PFSK-1 (cell line): ENCODE data around the gene SMYD1.

ENCODE experiments used
- FOXP2 ChIP-seq: optimal IDR thresholded peaks from 2 replicates; pipeline ENCODE3; 2011; ENCODE audit warnings: borderline replicate concordance, control low read depth, inconsistent platforms; ENCODE audit not compliant: insufficient read depth; ENCODE audit errors: extremely low read length, extremely low read depth
- POLR2AphosphoS5 ChIP-seq: IDR thresholded peaks from 2 replicates; pipeline ENCODE4 v1.6.1; 2012; ENCODE audit warnings: low read depth, mild to moderate bottlenecking, control low read depth, low read length, moderate library complexity
- SIN3A ChIP-seq: IDR thresholded peaks from 2 replicates; pipeline ENCODE4 v1.6.1; 2012; ENCODE audit warnings: mild to moderate bottlenecking, low read length, moderate library complexity, borderline replicate concordance; ENCODE audit not compliant: insufficient read depth
- TAF1 ChIP-seq: IDR thresholded peaks from 2 replicates; pipeline ENCODE4 v1.6.1; 2012; ENCODE audit warnings: low read length, control low read depth, borderline replicate concordance; ENCODE audit not compliant: insufficient read depth
- TF ChIP-seq, protein P1 (sequence below), 2 experiments: IDR thresholded peaks; 2 replicates each; pipeline versions ENCODE4 v1.6.1 to v1.8.0; 2011 to 2012; ENCODE audit warnings: low read depth in 2 of 2, low read length in 2 of 2, control low read depth in 1 of 2, inconsistent platforms in 1 of 2, mild to moderate bottlenecking in 1 of 2, moderate library complexity in 1 of 2; ENCODE audit not compliant: insufficient read depth in 1 of 2

The SMYD1 gene

DNA sequence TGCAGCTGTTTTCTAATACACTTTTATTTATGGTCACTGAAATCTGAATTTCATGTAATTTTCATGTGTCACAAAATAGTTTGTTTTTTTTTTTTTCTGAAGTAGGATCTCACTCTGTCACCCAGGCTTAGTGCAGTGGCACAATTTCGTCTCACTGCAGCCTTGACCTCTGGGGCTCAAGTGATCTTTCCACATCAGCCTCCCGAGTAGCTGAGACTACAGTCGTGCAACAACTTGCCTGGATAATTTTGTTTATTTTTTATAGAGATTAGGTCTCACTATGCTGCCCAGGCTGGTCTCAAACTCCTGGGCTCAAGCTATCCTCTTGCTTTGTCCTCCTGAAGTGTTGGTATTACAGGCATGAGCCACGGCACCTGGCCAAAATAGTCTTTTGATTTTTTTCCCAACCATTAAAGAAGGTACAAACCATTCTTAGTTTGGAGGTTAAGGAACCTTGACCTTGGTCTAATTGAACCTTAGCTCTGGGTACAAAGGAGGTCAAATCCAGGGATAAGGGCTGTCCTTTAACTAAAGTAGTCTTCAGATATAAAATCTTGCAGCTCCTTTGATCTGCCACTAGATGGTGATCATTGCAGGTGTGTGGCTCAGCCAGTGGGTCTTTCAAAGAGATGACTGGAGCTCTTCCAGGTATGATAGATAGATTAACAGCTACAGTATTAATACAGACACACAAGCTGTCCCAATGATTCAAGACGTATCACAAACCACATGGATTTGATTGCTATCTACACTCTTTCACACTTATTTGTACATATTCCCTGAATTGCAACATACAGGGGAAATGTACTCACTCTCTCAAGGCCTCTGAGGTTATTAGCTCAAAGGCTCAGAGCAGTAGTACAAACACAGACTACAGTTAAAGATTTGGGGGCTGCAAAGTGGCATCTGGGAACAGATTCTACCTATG, 7.4 kb upstream of the SMYD1 start:
- TF ChIP-seq, protein P1, sequence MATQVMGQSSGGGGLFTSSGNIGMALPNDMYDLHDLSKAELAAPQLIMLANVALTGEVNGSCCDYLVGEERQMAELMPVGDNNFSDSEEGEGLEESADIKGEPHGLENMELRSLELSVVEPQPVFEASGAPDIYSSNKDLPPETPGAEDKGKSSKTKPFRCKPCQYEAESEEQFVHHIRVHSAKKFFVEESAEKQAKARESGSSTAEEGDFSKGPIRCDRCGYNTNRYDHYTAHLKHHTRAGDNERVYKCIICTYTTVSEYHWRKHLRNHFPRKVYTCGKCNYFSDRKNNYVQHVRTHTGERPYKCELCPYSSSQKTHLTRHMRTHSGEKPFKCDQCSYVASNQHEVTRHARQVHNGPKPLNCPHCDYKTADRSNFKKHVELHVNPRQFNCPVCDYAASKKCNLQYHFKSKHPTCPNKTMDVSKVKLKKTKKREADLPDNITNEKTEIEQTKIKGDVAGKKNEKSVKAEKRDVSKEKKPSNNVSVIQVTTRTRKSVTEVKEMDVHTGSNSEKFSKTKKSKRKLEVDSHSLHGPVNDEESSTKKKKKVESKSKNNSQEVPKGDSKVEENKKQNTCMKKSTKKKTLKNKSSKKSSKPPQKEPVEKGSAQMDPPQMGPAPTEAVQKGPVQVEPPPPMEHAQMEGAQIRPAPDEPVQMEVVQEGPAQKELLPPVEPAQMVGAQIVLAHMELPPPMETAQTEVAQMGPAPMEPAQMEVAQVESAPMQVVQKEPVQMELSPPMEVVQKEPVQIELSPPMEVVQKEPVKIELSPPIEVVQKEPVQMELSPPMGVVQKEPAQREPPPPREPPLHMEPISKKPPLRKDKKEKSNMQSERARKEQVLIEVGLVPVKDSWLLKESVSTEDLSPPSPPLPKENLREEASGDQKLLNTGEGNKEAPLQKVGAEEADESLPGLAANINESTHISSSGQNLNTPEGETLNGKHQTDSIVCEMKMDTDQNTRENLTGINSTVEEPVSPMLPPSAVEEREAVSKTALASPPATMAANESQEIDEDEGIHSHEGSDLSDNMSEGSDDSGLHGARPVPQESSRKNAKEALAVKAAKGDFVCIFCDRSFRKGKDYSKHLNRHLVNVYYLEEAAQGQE (IDR thresholded peaks at IDR 0.05; ENCODE audit: insufficient read depth in 1 of 2, low read depth in 2 of 2, low read length in 2 of 2): no peak
- TF ChIP-seq POLR2AphosphoS5 (no peak), SIN3A (no peak)

DNA sequence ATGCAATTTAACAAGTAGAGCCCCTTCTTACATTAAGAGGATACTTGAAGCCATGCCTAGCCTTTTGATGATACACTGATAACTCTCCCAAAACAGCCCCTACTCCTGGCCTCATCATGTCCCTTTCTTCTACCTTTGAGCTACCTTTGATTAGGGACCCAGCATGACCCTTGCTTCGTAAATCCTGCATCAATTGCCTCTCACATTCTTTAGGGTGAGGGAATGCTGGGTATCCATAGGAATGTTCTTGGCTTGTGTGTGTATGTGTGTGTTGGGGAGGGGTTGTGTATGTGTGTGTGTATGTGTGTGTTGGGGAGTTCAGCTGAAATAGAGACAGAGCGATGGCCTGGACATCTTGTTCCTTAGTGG, 6.7 kb upstream of the SMYD1 start:
- TF ChIP-seq POLR2AphosphoS5 (no peak), FOXP2 (no peak), SIN3A (no peak), TAF1 (no peak)
- TF ChIP-seq, protein P1 (IDR thresholded peaks at IDR 0.05; ENCODE audit: insufficient read depth in 1 of 2, low read depth in 2 of 2, low read length in 2 of 2): no peak

DNA sequence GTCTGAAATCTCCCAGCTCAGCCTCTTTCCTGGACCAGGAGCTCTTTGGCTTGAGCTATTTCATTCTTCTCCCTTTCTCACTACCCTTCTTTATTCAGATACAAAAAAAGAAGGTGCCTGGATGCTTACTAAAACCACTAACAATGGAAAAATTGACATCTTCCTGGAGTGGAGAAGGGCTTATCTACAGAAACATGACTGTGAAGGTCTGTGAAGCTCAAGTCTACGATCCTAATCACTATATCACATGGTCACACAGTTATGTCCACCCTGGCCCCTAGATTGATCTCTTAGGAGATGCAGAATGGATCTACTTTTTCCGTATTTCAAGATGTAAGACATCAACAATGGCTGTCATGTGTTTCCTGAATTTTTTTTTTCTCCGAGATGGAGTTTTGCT, 6.3 kb upstream of the SMYD1 start:
- TF ChIP-seq SIN3A (no peak), FOXP2 (no peak), TAF1 (no peak), POLR2AphosphoS5 (no peak)
- TF ChIP-seq, protein P1 (IDR thresholded peaks at IDR 0.05; ENCODE audit: insufficient read depth in 1 of 2, low read depth in 2 of 2, low read length in 2 of 2): no peak

DNA sequence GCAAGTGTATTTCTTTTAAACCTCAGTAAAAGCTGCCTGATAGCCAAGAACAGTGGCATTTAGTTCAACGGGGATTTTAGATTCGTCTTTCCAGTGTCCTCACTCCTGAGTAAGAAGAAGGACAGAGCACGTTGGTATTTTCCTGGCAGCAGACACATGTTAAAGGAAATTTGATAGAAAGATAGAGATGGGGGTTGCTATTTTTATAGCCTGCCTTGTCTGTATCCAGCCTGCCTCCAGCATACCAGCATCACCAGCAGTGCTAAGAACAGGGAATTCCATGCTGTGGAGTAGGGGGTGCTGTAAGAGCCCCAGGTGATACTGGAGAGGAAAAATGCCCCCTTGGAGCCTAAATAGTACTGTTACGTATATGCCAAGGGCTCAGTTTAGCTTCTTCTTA, 1.1 kb upstream of the SMYD1 start:
- TF ChIP-seq FOXP2 (no peak), POLR2AphosphoS5 (no peak), SIN3A (no peak), TAF1 (no peak)
- TF ChIP-seq, protein P1 (IDR thresholded peaks at IDR 0.05; ENCODE audit: insufficient read depth in 1 of 2, low read depth in 2 of 2, low read length in 2 of 2): no peak

DNA sequence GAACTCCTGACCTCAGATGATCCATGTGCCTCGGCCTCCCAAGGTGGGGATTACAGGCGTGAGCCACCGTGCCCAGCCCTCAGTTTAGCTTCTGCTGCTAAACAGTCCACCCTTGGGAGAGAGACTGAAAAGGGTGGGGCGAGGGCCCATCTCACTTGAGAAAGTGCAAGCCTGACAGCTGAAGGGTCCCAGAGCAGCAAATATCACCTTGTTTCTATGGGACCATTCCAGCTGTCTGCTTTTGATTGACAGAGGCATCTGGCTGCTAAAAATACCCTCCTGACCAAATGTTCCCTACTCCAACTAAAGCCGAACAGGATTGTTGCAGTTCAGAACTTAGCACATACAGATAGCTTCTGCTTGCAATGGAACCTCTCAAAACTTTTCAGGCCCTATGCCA, 436 bp upstream of the SMYD1 start:
- TF ChIP-seq FOXP2 (no peak), SIN3A (no peak)
